Body of pancreas (tissue), 4 donors: ENCODE data around the gene SMIM35. TPM values are rescaled to one million over a fixed set of nuclear protein-coding genes. Genes with fewer than 3 reads are reported as not detected.

Experiments
- ATAC-seq: fragments of 150-250 bp; one replicate; pipeline ENCODE4 v1.9.1; 2016
- DNase-seq, 4 donors: peaks; one replicate each; pipeline ENCODE4 v3.0.0-alpha.2; 2019
- H3K27ac ChIP-seq, 4 donors: fragments of 200-600 bp; sonication (generic); 1 replicate in 3 of 4; 2 replicates in 1 of 4; pipeline versions ENCODE4 v1.5.1 to v1.6.1; 2016 to 2019; ENCODE audit warnings: mild to moderate bottlenecking in 1 of 4, mixed read lengths in 1 of 4, moderate library complexity in 1 of 4
- H3K27me3 ChIP-seq, 2 donors: fragments of 200-600 bp; sonication (generic); one replicate each; pipeline ENCODE4 v1.6.0; 2016; ENCODE audit warnings: mild to moderate bottlenecking in 1 of 2
- H3K36me3 ChIP-seq, 2 donors: fragments of 200-600 bp; sonication (generic); replicated peaks in 1 of 2; 2 replicates each; pipeline ENCODE4 v1.5.1; 2016; ENCODE audit warnings: low read depth in 2 of 2; ENCODE audit not compliant: insufficient read depth in 1 of 2
- H3K4me1 ChIP-seq: fragments of 200-600 bp; sonication (generic); one replicate; pipeline ENCODE4 v1.6.0; 2016
- H3K4me3 ChIP-seq, 2 donors: fragments of 200-600 bp; sonication (generic); 1 replicate in 1 of 2; 2 replicates in 1 of 2; pipeline ENCODE4 v1.5.1; 2016 to 2019
- H3K9me3 ChIP-seq, 3 donors: fragments of 200-600 bp; sonication (generic); 1 replicate in 2 of 3; 2 replicates in 1 of 3; pipeline ENCODE4 v1.5.1; 2016
- CTCF ChIP-seq, 7 experiments: fragments of 450-650 bp in 4 of 7; fragments of 200-600 bp in 3 of 7; sonication (generic) in 3 of 7; IDR thresholded peaks; one replicate each; pipeline ENCODE4 v1.5.1; 2016 to 2019; ENCODE audit warnings: antibody characterized with exemption in 7 of 7
- POLR2A ChIP-seq, 3 donors: fragments of 450-650 bp; IDR thresholded peaks; one replicate each; pipeline ENCODE4 v1.6.1; 2016; ENCODE audit warnings: antibody characterized with exemption in 3 of 3, mild to moderate bottlenecking in 2 of 3
- WGBS, 2 donors: methylation state at CpG; one replicate each; pipeline ENCODE4 v1.1.5; 2017; 5-methylcytosine and 5-hydroxymethylcytosine counted together
- intact Hi-C: fragments of 100-400 bp; cut with DNase I; formaldehyde crosslinking; loops from one replicate; pipeline ENCODE4 v1.15.1; 2023
- total RNA-seq, 2 donors: library from RNA; depleted of rRNA; stranded (reverse); fragments of >200 nt; gene quantifications; one replicate each; pipeline ENCODE4 v1.1.0, GENCODE V29; 2016

Gene SMIM35
- total RNA-seq, 2 donors from 2014 or later = not detected

DNA sequence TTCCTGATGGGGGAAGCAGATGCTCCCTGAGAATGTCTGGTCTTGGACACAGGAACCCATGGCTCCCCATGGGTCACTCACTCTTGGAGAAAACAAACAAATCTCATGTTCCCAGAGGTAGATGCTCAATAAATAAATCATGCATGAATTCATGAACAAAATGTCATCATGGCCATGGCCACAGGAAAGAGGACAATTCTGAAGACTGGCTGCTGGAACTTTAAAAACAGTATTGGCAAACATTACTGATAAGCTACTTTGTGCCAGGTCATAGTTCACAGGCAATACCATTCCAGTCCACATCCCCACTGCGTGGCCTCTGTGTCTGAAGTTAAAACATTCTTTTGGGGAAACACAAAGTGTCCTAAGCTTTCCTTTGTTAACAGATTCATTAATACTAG is 9.2 kb upstream of the SMIM35 start:
- ATAC-seq (no peak), DNase-seq (no peak)
- WGBS, 2 donors = 21 to 29% methylated on average over 1 of the region's 1 CpG
- H3K27me3 ChIP-seq = no peaks in the 10 kb centered on the region
- no peak overlapping the region for H3K27ac ChIP-seq
- TF ChIP-seq POLR2A (IDR thresholded peaks at IDR 0.05) = no peak
- no peak for TF ChIP-seq CTCF (IDR thresholded peaks at IDR 0.05)
- H3K4me1 ChIP-seq = no peaks in the 10 kb centered on the region
- no peaks in the 10 kb centered on the region for H3K36me3 ChIP-seq
- no peaks in the 10 kb centered on the region for H3K9me3 ChIP-seq
- intact Hi-C loops = no loop called here
- no peak overlapping the region for H3K4me3 ChIP-seq

GRCh38 chr11:118095493-118095892 is 8.7 kb upstream of the SMIM35 start:
- TF ChIP-seq POLR2A (IDR thresholded peaks at IDR 0.05) = no peak
- no peak for TF ChIP-seq CTCF (IDR thresholded peaks at IDR 0.05)
- Histone ChIP-seq H3K4me3 (no peak overlapping the region), H3K27me3 (no peaks in the 10 kb centered on the region), H3K27ac (no peak overlapping the region), H3K36me3 (no peaks in the 10 kb centered on the region), H3K9me3 (no peaks in the 10 kb centered on the region), H3K4me1 (no peaks in the 10 kb centered on the region)
- DNase-seq = no peak
- ATAC-seq = no peak
- intact Hi-C loops = no loop called here
- 80 to 92% methylated on average over 4 of the region's 4 CpGs for whole genome bisulfite sequencing, 2 donors

GRCh38 chr11:118092907-118093571 is 6.3 kb upstream of the SMIM35 start:
- 73 to 100% methylated on average over 2 to 8 of the region's 8 CpGs for WGBS, 2 donors
- H3K36me3 ChIP-seq = no peaks in the 10 kb centered on the region
- H3K9me3 ChIP-seq = no peaks in the 10 kb centered on the region
- intact Hi-C loops = no loop called here
- ATAC-seq = no peak
- H3K4me3 ChIP-seq = no peak overlapping the region
- no peak overlapping the region for H3K27ac ChIP-seq
- no peaks in the 10 kb centered on the region for H3K27me3 ChIP-seq
- no peak for DNase-seq
- H3K4me1 ChIP-seq = no peaks in the 10 kb centered on the region
- TF ChIP-seq CTCF (IDR thresholded peaks at IDR 0.05) (no peak), POLR2A (IDR thresholded peaks at IDR 0.05) (no peak)

DNA sequence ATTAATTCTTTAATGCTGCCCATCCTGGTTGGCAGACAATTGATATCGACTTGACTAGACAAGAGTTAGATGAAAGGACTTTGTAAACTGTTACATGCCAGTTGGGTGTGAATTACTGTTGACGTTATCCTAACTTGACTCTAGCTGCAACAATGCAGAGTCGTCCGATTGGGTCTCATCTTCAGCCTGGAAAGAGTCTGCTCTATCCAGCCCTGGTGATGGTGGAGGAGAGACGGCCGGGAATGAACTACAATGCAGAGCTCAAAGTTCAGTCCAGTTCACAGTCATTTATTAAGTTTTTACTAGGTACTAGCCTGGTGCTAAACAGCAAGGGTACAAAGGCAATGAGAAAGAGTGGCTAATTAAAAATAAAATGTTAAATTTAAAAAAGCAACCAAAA is 4.9 kb upstream of the SMIM35 start:
- H3K36me3 ChIP-seq = no peaks in the 10 kb centered on the region
- H3K4me3 ChIP-seq = no peak overlapping the region
- no peak overlapping the region for H3K27ac ChIP-seq
- H3K9me3 ChIP-seq = no peaks in the 10 kb centered on the region
- H3K27me3 ChIP-seq = no peaks in the 10 kb centered on the region
- intact Hi-C loops = no loop called here
- no peak for TF ChIP-seq CTCF (IDR thresholded peaks at IDR 0.05)
- no peak for TF ChIP-seq POLR2A (IDR thresholded peaks at IDR 0.05)
- WGBS, 2 donors = 57 to 72% methylated on average over 6 of the region's 6 CpGs
- no peaks in the 10 kb centered on the region for H3K4me1 ChIP-seq
- ATAC-seq = no peak
- DNase-seq = no peak

GRCh38 chr11:118090545-118091162 is 3.9 kb upstream of the SMIM35 start:
- ATAC-seq (no peak), DNase-seq (no peak)
- H3K4me3 ChIP-seq = no peak overlapping the region
- no peak overlapping the region for H3K27ac ChIP-seq
- H3K27me3 ChIP-seq = no peaks in the 10 kb centered on the region
- WGBS, 2 donors = 67 to 78% methylated on average over 7 of the region's 7 CpGs
- TF ChIP-seq CTCF (IDR thresholded peaks at IDR 0.05) (no peak), POLR2A (IDR thresholded peaks at IDR 0.05) (no peak)
- no peaks in the 10 kb centered on the region for H3K9me3 ChIP-seq
- no peaks in the 10 kb centered on the region for H3K36me3 ChIP-seq
- H3K4me1 ChIP-seq = no peaks in the 10 kb centered on the region
- intact Hi-C loops = no loop called here
